HUES64 (cell line): ENCODE measurements around the gene COL5A1.

Experiments used
- H3K27ac ChIP-seq: 2 replicates; pipeline ENCODE4 v1.7.0; 2013; ENCODE audit warnings: low read depth, low read length, inconsistent platforms
- H3K27me3 ChIP-seq: 2 replicates; pipeline ENCODE4 v1.6.1; 2013; ENCODE audit warnings: mild to moderate bottlenecking, low read length; ENCODE audit not compliant: insufficient read depth
- H3K36me3 ChIP-seq: 2 replicates; pipeline ENCODE4 v1.6.1; 2013; ENCODE audit warnings: mild to moderate bottlenecking, low read length; ENCODE audit not compliant: insufficient read depth
- H3K4me1 ChIP-seq: 2 replicates; pipeline ENCODE4 v1.6.1; 2013; ENCODE audit warnings: mild to moderate bottlenecking, low read length, moderate library complexity; ENCODE audit not compliant: insufficient read depth
- H3K4me3 ChIP-seq: 2 replicates; pipeline ENCODE4 v1.5.1; 2013; ENCODE audit warnings: mild to moderate bottlenecking, low read length, moderate library complexity
- H3K9ac ChIP-seq: 2 replicates; pipeline ENCODE4 v1.6.1; 2013; ENCODE audit warnings: mild to moderate bottlenecking, low read depth, low read length
- H3K9me3 ChIP-seq: 2 replicates; pipeline ENCODE4 v1.6.1; 2013; ENCODE audit warnings: low read depth, low read length; ENCODE audit not compliant: insufficient read depth
- WGBS: fragments of 150-250, 120-280 bp; methylation state at CpG from one replicate; pipeline ENCODE4 v1.1.7; 2013; ENCODE audit warnings: missing lambda C conversion rate; 5-methylcytosine and 5-hydroxymethylcytosine counted together

Gene COL5A1

GRCh38 chr9:134736791-134737497 lies 95.3 kb downstream of the COL5A1 start:
- WGBS, result 93% methylated on average over 18 of the region's 18 CpGs

GRCh38 chr9:134737842-134738580 lies 96.4 kb downstream of the COL5A1 start:
- H3K4me3 ChIP-seq, result no peak overlapping the region
- no peak overlapping the region for H3K9ac ChIP-seq
- no peaks in the 10 kb centered on the region for H3K4me1 ChIP-seq
- 90% methylated on average over 26 of the region's 26 CpGs for WGBS
- no peaks in the 10 kb centered on the region for H3K36me3 ChIP-seq
- H3K27me3 ChIP-seq, result no peaks in the 10 kb centered on the region
- H3K27ac ChIP-seq, result no peak overlapping the region
- no peaks in the 10 kb centered on the region for H3K9me3 ChIP-seq

More at GRCh38 chr9:134736791-134737497, 95.3 kb downstream of the COL5A1 start:
- no peaks in the 10 kb centered on the region for H3K9me3 ChIP-seq
- H3K27ac ChIP-seq, result no peak overlapping the region
- H3K4me1 ChIP-seq, result no peaks in the 10 kb centered on the region
- H3K36me3 ChIP-seq, result no peaks in the 10 kb centered on the region
- no peak overlapping the region for H3K9ac ChIP-seq
- H3K27me3 ChIP-seq, result no peaks in the 10 kb centered on the region
- no peak overlapping the region for H3K4me3 ChIP-seq

- no peaks in the 10 kb centered on the region for H3K9me3 ChIP-seq
- H3K27ac ChIP-seq, result no peak overlapping the region
- no peak overlapping the region for H3K9ac ChIP-seq
- 54% methylated on average over 31 of the region's 31 CpGs for WGBS
- no peak overlapping the region for H3K4me3 ChIP-seq
- no peaks in the 10 kb centered on the region for H3K36me3 ChIP-seq
- no peaks in the 10 kb centered on the region for H3K27me3 ChIP-seq
- H3K4me1 ChIP-seq, result no peaks in the 10 kb centered on the region
Observed at GRCh38 chr9:134738869-134739659, 97.5 kb downstream of the COL5A1 start.

GRCh38 chr9:134739660-134739968 lies 98.0 kb downstream of the COL5A1 start:
- no peak overlapping the region for H3K27ac ChIP-seq
- no peak overlapping the region for H3K9ac ChIP-seq
- 86% methylated on average over 8 of the region's 8 CpGs for WGBS
- no peak overlapping the region for H3K4me3 ChIP-seq
- no peaks in the 10 kb centered on the region for H3K9me3 ChIP-seq
- H3K27me3 ChIP-seq, result no peaks in the 10 kb centered on the region
- no peaks in the 10 kb centered on the region for H3K4me1 ChIP-seq
- no peaks in the 10 kb centered on the region; the same call in 1 of the 2 replicates for H3K36me3 ChIP-seq

- no peak overlapping the region for H3K9ac ChIP-seq
- no peaks in the 10 kb centered on the region for H3K9me3 ChIP-seq
- no peaks in the 10 kb centered on the region for H3K4me1 ChIP-seq
- H3K27ac ChIP-seq, result no peak overlapping the region
- H3K27me3 ChIP-seq, result no peaks in the 10 kb centered on the region
- 88% methylated on average over 16 of the region's 16 CpGs for WGBS
- no peak overlapping the region for H3K4me3 ChIP-seq
- H3K36me3 ChIP-seq, result no peaks in the 10 kb centered on the region; the same call in 1 of the 2 replicates
Observed at GRCh38 chr9:134740071-134740470, 98.5 kb downstream of the COL5A1 start.

- Histone ChIP-seq H3K9ac (no peak overlapping the region), H3K36me3 (peaks cover 4% of the 10 kb centered on the region; the same call in 1 of the 2 replicates), H3K4me3 (no peak overlapping the region), H3K27ac (no peak overlapping the region), H3K9me3 (no peaks in the 10 kb centered on the region), H3K27me3 (no peaks in the 10 kb centered on the region), H3K4me1 (no peaks in the 10 kb centered on the region)
- whole genome bisulfite sequencing, result 93% methylated on average over 9 of the region's 9 CpGs
Observed at GRCh38 chr9:134741846-134742245, 100.2 kb downstream of the COL5A1 start.

- peaks cover 6% of the 10 kb centered on the region; the same call in 1 of the 2 replicates for H3K9me3 ChIP-seq
- H3K27ac ChIP-seq, result no peak overlapping the region
- H3K27me3 ChIP-seq, result no peaks in the 10 kb centered on the region
- no peak overlapping the region for H3K9ac ChIP-seq
- H3K4me1 ChIP-seq, result no peaks in the 10 kb centered on the region
- no peak overlapping the region for H3K4me3 ChIP-seq
- peaks cover 14% of the 10 kb centered on the region for H3K36me3 ChIP-seq
- WGBS, result 86% methylated on average over 22 of the region's 22 CpGs
Observed at GRCh38 chr9:134742822-134743535, 101.4 kb downstream of the COL5A1 start.

- Histone ChIP-seq H3K9ac (no peak overlapping the region), H3K27ac (no peak overlapping the region), H3K9me3 (peaks cover 9% of the 10 kb centered on the region; the same call in 1 of the 2 replicates), H3K36me3 (peaks cover 22% of the 10 kb centered on the region), H3K4me3 (no peak overlapping the region), H3K4me1 (no peaks in the 10 kb centered on the region), H3K27me3 (no peaks in the 10 kb centered on the region)
- WGBS, result 94% methylated on average over 5 of the region's 5 CpGs
Observed at GRCh38 chr9:134743853-134744252, 102.2 kb downstream of the COL5A1 start.

- Histone ChIP-seq H3K9ac (no peak overlapping the region), H3K9me3 (peaks cover 9% of the 10 kb centered on the region; the same call in 1 of the 2 replicates), H3K27me3 (no peaks in the 10 kb centered on the region), H3K4me1 (no peaks in the 10 kb centered on the region), H3K36me3 (peaks cover 22% of the 10 kb centered on the region), H3K4me3 (no peak overlapping the region), H3K27ac (no peak overlapping the region)
- 94% methylated on average over 16 of the region's 16 CpGs for WGBS
Observed at GRCh38 chr9:134744385-134745295, 103.0 kb downstream of the COL5A1 start.

- Histone ChIP-seq H3K9ac (no peak overlapping the region), H3K4me3 (no peak overlapping the region), H3K36me3 (peaks cover 22% of the 10 kb centered on the region), H3K27ac (no peak overlapping the region), H3K9me3 (peaks cover 9% of the 10 kb centered on the region; the same call in 1 of the 2 replicates), H3K27me3 (no peaks in the 10 kb centered on the region), H3K4me1 (no peaks in the 10 kb centered on the region)
- 89% methylated on average over 1 of the region's 1 CpG for WGBS
Observed at GRCh38 chr9:134747951-134748489, 106.4 kb downstream of the COL5A1 start.
